Activated naive CD4-positive, alpha-beta T cell treated with anti-CD3 and anti-CD28 coated beads, Interleukin-2, amount 50 U/mL, for 72 hours (primary cell): ENCODE measurements around the gene TMCC1. TPM values are rescaled to one million over a fixed set of nuclear protein-coding genes. Genes with fewer than 3 reads are reported as not detected.

Experiments used
- ATAC-seq, 2 donors: fragments of 150-1000 bp; cut with Tn5 transposase; 2 replicates each; pipeline ENCODE4 v1.10.0; 2021; ENCODE audit warnings: mild to moderate bottlenecking in 2 of 2, moderate library complexity in 2 of 2
- DNase-seq, 2 donors: peaks; one replicate each; pipeline ENCODE4 v3.0.0; 2021 to 2022; ENCODE audit warnings: low spot score in 2 of 2
- H3K27ac Mint-ChIP-seq, 2 donors: one replicate each; pipeline ENCODE4 v1.8.0; 2022; ENCODE audit warnings: mild to moderate bottlenecking in 2 of 2, mixed read lengths in 2 of 2
- H3K36me3 Mint-ChIP-seq, 2 donors: one replicate each; pipeline ENCODE4 v1.8.0; 2022; ENCODE audit warnings: mixed read lengths in 2 of 2
- H3K9me3 Mint-ChIP-seq, 2 donors: one replicate each; pipeline ENCODE4 v1.8.0; 2022; ENCODE audit warnings: mixed read lengths in 2 of 2
- total RNA-seq, 2 donors: library from RNA; stranded (reverse); gene quantifications; one replicate each; pipeline ENCODE4 v1.2.3, GENCODE V29; 2022

The TMCC1 gene
- total RNA-seq, 2 donors from 2014 or later: 13.4 to 13.6 TPM

GRCh38 chr3:129625072-129625874 is 268.2 kb downstream of the TMCC1 start:
- peak in 1 of 2 donors; percentile 54 for DNase-seq
- ATAC-seq: no peak
- H3K36me3 Mint-ChIP-seq: no peaks in the 10 kb centered on the region
- peak overlapping the region in 1 of 2 donors; percentile 24 for H3K27ac Mint-ChIP-seq
- H3K9me3 Mint-ChIP-seq: no peaks in the 10 kb centered on the region

DNA sequence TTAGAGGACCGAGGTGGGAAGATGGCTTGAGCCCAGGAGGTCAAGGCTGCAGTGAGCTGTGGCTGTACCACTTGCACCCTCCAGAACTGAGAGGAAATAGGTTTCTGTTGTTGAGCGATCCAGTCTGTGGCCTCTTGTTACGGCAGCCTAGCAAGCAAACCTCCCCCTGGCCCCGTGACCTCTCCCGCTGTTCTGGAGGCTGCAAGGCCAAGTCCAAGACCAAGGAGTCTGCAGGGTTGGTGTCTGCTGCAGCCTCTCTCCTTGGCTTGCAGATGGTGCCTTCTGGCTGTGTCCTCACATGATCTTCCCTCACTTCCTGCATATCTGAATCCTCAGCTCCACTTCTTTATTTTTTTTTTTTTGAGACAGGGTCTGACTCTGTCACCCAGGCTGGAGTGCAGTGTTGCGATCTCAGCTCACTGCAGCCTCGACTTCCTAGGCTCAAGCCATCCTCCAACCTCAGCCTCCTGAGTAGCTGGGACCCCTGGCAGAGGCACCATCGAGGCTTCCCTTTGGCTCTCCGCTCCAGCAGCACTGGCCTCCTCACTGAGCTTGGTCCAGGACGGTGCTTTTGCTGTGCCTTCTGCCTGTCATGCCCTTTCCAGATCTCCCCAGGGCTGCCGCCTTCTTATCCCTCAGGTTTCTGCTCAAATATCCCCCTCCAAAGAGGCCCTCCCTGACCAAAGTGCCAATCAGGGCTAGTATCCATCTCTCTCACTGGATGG is 269.0 kb downstream of the TMCC1 start:
- peak overlapping the region in 1 of 2 donors; percentile 24 for H3K27ac Mint-ChIP-seq
- H3K36me3 Mint-ChIP-seq: no peaks in the 10 kb centered on the region
- no peak for ATAC-seq

GRCh38 chr3:129623447-129624118 is 269.9 kb downstream of the TMCC1 start:
- ATAC-seq: no peak
- Mint-ChIP-seq H3K9me3 (no peaks in the 10 kb centered on the region), H3K27ac (no peak overlapping the region), H3K36me3 (no peaks in the 10 kb centered on the region)
- DNase-seq: no peak

More for the DNA sequence above, 269.0 kb downstream of the TMCC1 start:
- no peaks in the 10 kb centered on the region for H3K9me3 Mint-ChIP-seq
- DNase-seq: no peak

GRCh38 chr3:129622933-129623332 is 270.6 kb downstream of the TMCC1 start:
- Mint-ChIP-seq H3K9me3 (no peaks in the 10 kb centered on the region), H3K36me3 (no peaks in the 10 kb centered on the region), H3K27ac (no peak overlapping the region)
- no peak for ATAC-seq
- DNase-seq: no peak

GRCh38 chr3:129622226-129622874 is 271.2 kb downstream of the TMCC1 start:
- ATAC-seq (no peak), DNase-seq (no peak)
- Mint-ChIP-seq H3K27ac (no peak overlapping the region), H3K36me3 (no peaks in the 10 kb centered on the region), H3K9me3 (no peaks in the 10 kb centered on the region)

DNA sequence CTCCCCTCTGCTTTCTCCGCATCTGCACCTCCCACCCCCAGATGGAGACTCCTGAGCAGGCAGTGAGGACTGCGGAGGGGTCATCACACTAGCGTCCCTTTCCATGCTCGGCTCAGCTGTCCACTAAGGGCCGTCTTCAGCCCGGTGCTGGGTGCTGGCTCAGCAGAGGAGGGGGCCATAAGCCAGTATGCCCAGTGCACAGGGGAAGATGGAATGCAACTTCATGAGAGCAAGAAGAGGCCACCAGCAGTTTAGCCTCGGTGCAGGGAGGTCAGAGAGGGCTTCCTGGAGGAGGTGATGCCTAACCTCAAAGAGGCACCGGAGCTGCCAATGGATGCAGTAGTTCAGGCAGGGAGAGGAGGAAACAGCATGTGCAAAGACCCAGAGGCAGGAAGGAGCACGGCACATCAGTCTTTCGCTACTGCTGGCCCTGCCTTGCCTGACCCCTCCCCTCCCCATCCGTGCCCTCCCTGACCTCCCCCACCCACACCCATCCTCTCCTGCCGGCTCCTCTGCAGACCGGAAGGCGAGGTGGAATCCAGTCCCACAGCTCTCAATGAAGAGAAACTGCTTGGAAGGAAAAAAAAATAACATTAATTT is 271.8 kb downstream of the TMCC1 start:
- H3K27ac Mint-ChIP-seq: no peak overlapping the region
- no peak for DNase-seq
- no peak for ATAC-seq
- H3K9me3 Mint-ChIP-seq: no peaks in the 10 kb centered on the region
- no peaks in the 10 kb centered on the region for H3K36me3 Mint-ChIP-seq

DNA sequence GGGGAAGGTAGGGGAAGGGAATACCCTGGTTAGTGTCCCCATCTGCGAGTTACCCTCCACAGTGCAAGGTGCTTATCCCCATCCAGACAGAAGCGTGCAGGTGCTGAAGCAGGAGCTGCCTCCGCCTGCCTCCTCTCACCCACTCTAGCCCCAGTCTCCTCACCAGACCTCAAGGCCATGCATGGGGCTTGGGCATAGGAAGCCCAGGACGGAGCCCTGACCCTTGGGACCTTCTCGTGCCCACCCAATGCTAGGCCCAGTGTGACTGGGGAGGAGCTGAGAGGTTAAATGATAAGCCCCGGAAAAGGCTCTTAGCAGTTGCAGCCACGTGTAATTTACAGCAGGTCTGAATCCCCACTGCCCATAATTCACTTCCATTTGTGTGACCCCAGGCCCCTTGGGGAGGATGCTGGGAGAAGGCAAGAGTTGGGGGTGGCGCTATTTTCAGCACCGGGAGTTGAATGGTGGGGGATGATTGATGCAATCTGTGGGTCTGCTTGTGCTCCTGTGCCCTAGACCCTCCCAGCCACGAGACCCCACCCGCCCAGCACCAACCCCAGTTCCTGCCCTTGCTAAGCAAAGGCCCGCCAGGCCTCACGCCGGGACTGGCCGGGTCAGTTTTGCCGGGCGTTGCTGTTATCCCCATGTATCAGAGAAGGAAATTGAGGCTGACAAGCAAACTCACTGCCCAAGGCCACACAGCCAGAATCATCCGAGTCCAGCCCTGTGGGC is 272.5 kb downstream of the TMCC1 start:
- no peak overlapping the region for H3K27ac Mint-ChIP-seq
- DNase-seq: no peak
- no peaks in the 10 kb centered on the region for H3K36me3 Mint-ChIP-seq
- no peak for ATAC-seq
- no peaks in the 10 kb centered on the region for H3K9me3 Mint-ChIP-seq

- Mint-ChIP-seq H3K9me3 (no peaks in the 10 kb centered on the region), H3K36me3 (no peaks in the 10 kb centered on the region), H3K27ac (no peak overlapping the region)
- ATAC-seq: no peak
- no peak for DNase-seq
These were observed 273.8 kb downstream of the TMCC1 start for GRCh38 chr3:129619726-129620162.

GRCh38 chr3:129618901-129619671 is 274.4 kb downstream of the TMCC1 start:
- no peaks in the 10 kb centered on the region for H3K36me3 Mint-ChIP-seq
- ATAC-seq: no peak
- H3K9me3 Mint-ChIP-seq: no peaks in the 10 kb centered on the region
- DNase-seq: no peak
- H3K27ac Mint-ChIP-seq: no peak overlapping the region

DNA sequence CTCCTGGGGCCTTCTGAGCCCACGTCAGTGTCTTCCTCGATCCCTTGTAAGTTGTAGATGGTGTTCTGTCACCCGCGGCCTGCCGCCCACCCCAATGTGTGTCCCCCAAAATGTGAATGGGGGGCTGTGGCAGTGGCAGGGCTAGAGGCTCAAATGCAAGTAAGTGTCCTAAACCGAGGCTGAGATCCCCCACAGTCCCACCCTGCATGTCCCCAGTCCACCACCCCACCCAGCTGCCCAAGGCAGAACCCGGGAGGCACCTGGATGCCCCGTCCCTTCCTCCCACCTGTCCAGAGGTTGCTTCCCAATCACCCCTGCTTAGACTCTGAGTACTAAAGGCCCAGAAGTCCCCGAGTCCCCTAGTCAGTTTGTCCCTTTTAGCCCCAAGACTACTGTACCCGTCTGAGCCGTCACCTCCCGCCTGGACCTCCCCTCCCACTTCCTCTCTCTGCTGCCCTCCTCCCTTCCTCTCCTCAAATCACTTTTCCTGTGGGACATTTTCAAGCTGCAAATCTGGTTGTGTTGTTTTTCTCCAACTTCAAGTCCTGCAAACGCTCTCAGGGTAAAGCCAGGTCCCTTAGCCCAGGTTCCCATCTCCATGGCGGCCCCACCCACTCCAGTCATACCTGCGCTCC is 275.2 kb downstream of the TMCC1 start:
- ATAC-seq: no peak

DNA sequence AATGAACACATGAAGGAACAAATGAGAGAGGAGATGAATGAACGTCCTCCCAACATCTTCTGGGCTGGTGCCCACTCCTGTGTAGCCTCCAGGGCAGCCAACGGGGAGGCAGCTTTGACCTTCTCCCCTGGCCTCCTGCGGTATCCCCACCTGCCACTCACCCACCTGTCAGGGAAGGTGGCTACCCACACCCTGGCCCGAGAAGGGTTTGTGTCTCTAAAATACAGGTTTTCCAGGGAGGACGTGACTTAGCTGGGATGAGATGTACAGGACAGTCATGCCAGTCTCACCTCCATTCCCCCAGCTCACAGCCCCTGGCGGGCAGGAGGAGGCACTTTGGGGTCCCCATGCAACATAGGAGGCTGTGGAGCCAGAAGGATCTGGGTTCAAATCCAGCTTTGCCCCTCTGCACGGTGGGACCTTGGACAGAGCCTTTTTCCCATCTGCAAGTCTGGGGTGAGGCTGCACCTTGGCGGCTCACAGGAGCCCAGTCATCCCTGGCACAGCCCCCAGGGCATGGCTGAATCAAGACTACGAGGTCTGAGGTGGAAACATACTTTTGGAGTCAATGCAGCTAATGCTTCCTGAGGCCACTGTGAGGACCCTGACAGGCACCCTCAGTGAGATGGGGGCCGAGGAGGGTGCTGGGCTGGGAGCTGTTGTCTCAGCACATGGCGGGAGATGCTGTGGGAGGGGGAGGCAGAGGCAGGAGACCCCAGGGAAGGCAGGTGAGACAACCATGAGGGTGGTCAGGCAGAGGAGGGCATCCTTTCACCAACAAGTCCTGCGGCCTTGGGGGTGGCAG is 275.9 kb downstream of the TMCC1 start:
- DNase-seq: no peak
- ATAC-seq: no peak
- H3K36me3 Mint-ChIP-seq: no peaks in the 10 kb centered on the region
- no peaks in the 10 kb centered on the region for H3K9me3 Mint-ChIP-seq
- no peak overlapping the region for H3K27ac Mint-ChIP-seq

More for the DNA sequence above, 275.2 kb downstream of the TMCC1 start:
- Mint-ChIP-seq H3K9me3 (no peaks in the 10 kb centered on the region), H3K36me3 (no peaks in the 10 kb centered on the region), H3K27ac (no peak overlapping the region)
- no peak for DNase-seq

GRCh38 chr3:129616713-129617112 is 276.8 kb downstream of the TMCC1 start:
- no peaks in the 10 kb centered on the region for H3K9me3 Mint-ChIP-seq
- no peak for DNase-seq
- H3K36me3 Mint-ChIP-seq: no peaks in the 10 kb centered on the region
- peak in 1 of 2 donors; percentile 22 for ATAC-seq
- no peak overlapping the region for H3K27ac Mint-ChIP-seq

- Mint-ChIP-seq H3K27ac (no peak overlapping the region), H3K9me3 (no peaks in the 10 kb centered on the region), H3K36me3 (no peaks in the 10 kb centered on the region)
- DNase-seq: no peak
- no peak for ATAC-seq
These were observed 277.2 kb downstream of the TMCC1 start for GRCh38 chr3:129616291-129616690.

- ATAC-seq (no peak), DNase-seq (no peak)
- Mint-ChIP-seq H3K36me3 (no peaks in the 10 kb centered on the region), H3K27ac (no peak overlapping the region), H3K9me3 (no peaks in the 10 kb centered on the region)
These were observed 277.7 kb downstream of the TMCC1 start for GRCh38 chr3:129615751-129616281.
